Measurements from ENCODE around the gene ADARB2. TPM values are rescaled to one million over a fixed set of nuclear protein-coding genes. Genes with fewer than 3 reads are reported as not detected.

The ADARB2 gene
- total and polyA plus RNA-seq, 2 donors (not counting 1 experiment from before 2014, with no cell fraction given) = not detected

- Histone ChIP-seq H3K27me3 (ENCODE audit: control insufficient read depth, insufficient read depth, low read length) (no peaks in the 10 kb centered on the region), H3K9ac (ENCODE audit: insufficient read depth, low read length) (no peak overlapping the region), H3K4me3 (replicated peaks in 1 of 4; ENCODE audit: control extremely low read depth in 1 of 4, insufficient read depth in 1 of 4, low read depth in 3 of 4, low read length in 4 of 4) (no peak overlapping the region), H3K4me2 (ENCODE audit: extremely low read depth, insufficient read depth, low read length) (no peak overlapping the region), H3K79me2 (ENCODE audit: control insufficient read depth, insufficient read depth, low read length) (no peaks in the 10 kb centered on the region), H2AFZ (ENCODE audit: low read length) (no peak overlapping the region), H3K36me3 (ENCODE audit: control insufficient read depth, insufficient read depth, low read length) (no peaks in the 10 kb centered on the region), H4K20me1 (ENCODE audit: control insufficient read depth, extremely low read depth, insufficient read depth, low read length) (no peaks in the 10 kb centered on the region), H3K9me3 (ENCODE audit: control insufficient read depth, insufficient read depth, low read depth, low read length) (no peaks in the 10 kb centered on the region), H3K27ac (ENCODE audit: insufficient read depth, low read length) (no peak overlapping the region), H3K4me1 (ENCODE audit: control insufficient read depth, extremely low read depth, insufficient read depth, low read length) (no peaks in the 10 kb centered on the region)
- TF ChIP-seq, protein P1, sequence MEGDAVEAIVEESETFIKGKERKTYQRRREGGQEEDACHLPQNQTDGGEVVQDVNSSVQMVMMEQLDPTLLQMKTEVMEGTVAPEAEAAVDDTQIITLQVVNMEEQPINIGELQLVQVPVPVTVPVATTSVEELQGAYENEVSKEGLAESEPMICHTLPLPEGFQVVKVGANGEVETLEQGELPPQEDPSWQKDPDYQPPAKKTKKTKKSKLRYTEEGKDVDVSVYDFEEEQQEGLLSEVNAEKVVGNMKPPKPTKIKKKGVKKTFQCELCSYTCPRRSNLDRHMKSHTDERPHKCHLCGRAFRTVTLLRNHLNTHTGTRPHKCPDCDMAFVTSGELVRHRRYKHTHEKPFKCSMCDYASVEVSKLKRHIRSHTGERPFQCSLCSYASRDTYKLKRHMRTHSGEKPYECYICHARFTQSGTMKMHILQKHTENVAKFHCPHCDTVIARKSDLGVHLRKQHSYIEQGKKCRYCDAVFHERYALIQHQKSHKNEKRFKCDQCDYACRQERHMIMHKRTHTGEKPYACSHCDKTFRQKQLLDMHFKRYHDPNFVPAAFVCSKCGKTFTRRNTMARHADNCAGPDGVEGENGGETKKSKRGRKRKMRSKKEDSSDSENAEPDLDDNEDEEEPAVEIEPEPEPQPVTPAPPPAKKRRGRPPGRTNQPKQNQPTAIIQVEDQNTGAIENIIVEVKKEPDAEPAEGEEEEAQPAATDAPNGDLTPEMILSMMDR (conservative IDR thresholded peaks at IDR 0.05 in 1 of 2, IDR thresholded peaks at IDR 0.05 in 1 of 2; ENCODE audit: low read depth in 1 of 2, low read length in 2 of 2) = no peak
- no peak for TF ChIP-seq EZH2 (IDR thresholded peaks at IDR 0.05; ENCODE audit: low read length, missing control alignments)
- DNase-seq (ENCODE audit: low read depth in 2 of 2) = no peak
Measured at GRCh38 chr10:1515780-1516491, 221.4 kb downstream of the ADARB2 start.

- DNase-seq (ENCODE audit: low read depth in 2 of 2) = no peak
- Histone ChIP-seq H3K36me3 (ENCODE audit: control insufficient read depth, insufficient read depth, low read length) (no peaks in the 10 kb centered on the region), H3K79me2 (ENCODE audit: control insufficient read depth, insufficient read depth, low read length) (no peaks in the 10 kb centered on the region), H3K27me3 (ENCODE audit: control insufficient read depth, insufficient read depth, low read length) (no peaks in the 10 kb centered on the region), H3K4me3 (replicated peaks in 1 of 4; ENCODE audit: control extremely low read depth in 1 of 4, insufficient read depth in 1 of 4, low read depth in 3 of 4, low read length in 4 of 4) (no peak overlapping the region), H3K9me3 (ENCODE audit: control insufficient read depth, insufficient read depth, low read depth, low read length) (no peaks in the 10 kb centered on the region), H4K20me1 (ENCODE audit: control insufficient read depth, extremely low read depth, insufficient read depth, low read length) (no peaks in the 10 kb centered on the region), H3K9ac (ENCODE audit: insufficient read depth, low read length) (no peak overlapping the region), H3K27ac (ENCODE audit: insufficient read depth, low read length) (no peak overlapping the region), H3K4me2 (ENCODE audit: extremely low read depth, insufficient read depth, low read length) (no peak overlapping the region), H2AFZ (ENCODE audit: low read length) (no peak overlapping the region), H3K4me1 (ENCODE audit: control insufficient read depth, extremely low read depth, insufficient read depth, low read length) (no peaks in the 10 kb centered on the region)
- TF ChIP-seq, protein P1 (conservative IDR thresholded peaks at IDR 0.05 in 1 of 2, IDR thresholded peaks at IDR 0.05 in 1 of 2; ENCODE audit: low read depth in 1 of 2, low read length in 2 of 2) = no peak
- no peak for TF ChIP-seq EZH2 (IDR thresholded peaks at IDR 0.05; ENCODE audit: low read length, missing control alignments)
Measured at GRCh38 chr10:1515121-1515779, 222.1 kb downstream of the ADARB2 start.

DNA sequence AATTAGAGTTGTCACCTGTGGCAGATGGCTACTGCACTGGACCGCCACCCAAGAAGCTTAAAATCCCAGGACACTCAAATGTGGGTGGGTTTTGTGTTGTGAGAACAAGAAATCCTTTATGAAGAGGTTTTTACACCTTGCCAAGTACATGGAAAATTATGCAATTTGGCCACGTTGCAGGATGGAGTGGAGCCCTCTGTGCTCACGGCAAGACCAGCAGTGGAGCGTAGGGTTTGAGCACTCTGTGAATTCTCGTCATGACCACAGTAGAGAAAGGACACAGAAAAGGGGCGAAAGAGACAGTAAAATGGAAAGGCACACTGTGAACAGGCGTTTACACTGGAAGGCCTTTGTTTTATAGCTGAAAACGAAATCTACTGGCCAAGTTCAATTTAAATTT is 222.6 kb downstream of the ADARB2 start:
- no peaks in the 10 kb centered on the region for H3K36me3 ChIP-seq (ENCODE audit: control insufficient read depth, insufficient read depth, low read length)
- TF ChIP-seq, protein P1 (conservative IDR thresholded peaks at IDR 0.05 in 1 of 2, IDR thresholded peaks at IDR 0.05 in 1 of 2; ENCODE audit: low read depth in 1 of 2, low read length in 2 of 2) = no peak
- TF ChIP-seq EZH2 (IDR thresholded peaks at IDR 0.05; ENCODE audit: low read length, missing control alignments) = no peak
- no peaks in the 10 kb centered on the region for H3K9me3 ChIP-seq (ENCODE audit: control insufficient read depth, insufficient read depth, low read depth, low read length)
- H3K4me2 ChIP-seq (ENCODE audit: extremely low read depth, insufficient read depth, low read length) = no peak overlapping the region
- H3K27ac ChIP-seq (ENCODE audit: insufficient read depth, low read length) = no peak overlapping the region
- no peak for DNase-seq (ENCODE audit: low read depth in 2 of 2)
- H3K4me1 ChIP-seq (ENCODE audit: control insufficient read depth, extremely low read depth, insufficient read depth, low read length) = no peaks in the 10 kb centered on the region
- H3K27me3 ChIP-seq (ENCODE audit: control insufficient read depth, insufficient read depth, low read length) = no peaks in the 10 kb centered on the region
- H3K4me3 ChIP-seq (replicated peaks in 1 of 4; ENCODE audit: control extremely low read depth in 1 of 4, insufficient read depth in 1 of 4, low read depth in 3 of 4, low read length in 4 of 4) = no peak overlapping the region
- no peaks in the 10 kb centered on the region for H3K79me2 ChIP-seq (ENCODE audit: control insufficient read depth, insufficient read depth, low read length)
- no peak overlapping the region for H2AFZ ChIP-seq (ENCODE audit: low read length)
- no peaks in the 10 kb centered on the region for H4K20me1 ChIP-seq (ENCODE audit: control insufficient read depth, extremely low read depth, insufficient read depth, low read length)
- H3K9ac ChIP-seq (ENCODE audit: insufficient read depth, low read length) = no peak overlapping the region
